Measurements from ENCODE around the gene DNASE1L1. TPM values are rescaled to one million over a fixed set of nuclear protein-coding genes. Genes with fewer than 3 reads are reported as not detected.

Gene DNASE1L1
- total RNA-seq, 1 experiment from 2014 or later = 56.8 TPM

- no peak for DNase-seq (ENCODE audit: low read depth, low spot score)
- in situ Hi-C loops (cut with HindIII; ENCODE audit: low pct_unique_long_range_greater_than_20kb, low sequenced_read_pairs) = no loop called here
Measured at GRCh38 chrX:154437971-154438893, 29.2 kb upstream of the DNASE1L1 start.

- DNase-seq (ENCODE audit: low read depth, low spot score) = peak; percentile 35
- in situ Hi-C loops (cut with HindIII; ENCODE audit: low pct_unique_long_range_greater_than_20kb, low sequenced_read_pairs) = no loop called here
Measured at GRCh38 chrX:154436983-154437752, 28.1 kb upstream of the DNASE1L1 start, which contains the start of gene GDI1. Gene GDI1 (plus strand): TSS chrX:154437154. CDS start chrX:154437255, 101 bp downstream.

GRCh38 chrX:154436374-154436982 lies 27.4 kb upstream of the DNASE1L1 start:
- no peak for DNase-seq (ENCODE audit: low read depth, low spot score)
- in situ Hi-C loops (cut with HindIII; ENCODE audit: low pct_unique_long_range_greater_than_20kb, low sequenced_read_pairs) = no loop called here

- no peak for DNase-seq (ENCODE audit: low read depth, low spot score)
- in situ Hi-C loops (cut with HindIII; ENCODE audit: low pct_unique_long_range_greater_than_20kb, low sequenced_read_pairs) = no loop called here
Measured at GRCh38 chrX:154435171-154435733, 26.2 kb upstream of the DNASE1L1 start.

GRCh38 chrX:154434394-154435168 lies 25.5 kb upstream of the DNASE1L1 start:
- in situ Hi-C loops (cut with HindIII; ENCODE audit: low pct_unique_long_range_greater_than_20kb, low sequenced_read_pairs) = no loop called here
- no peak for DNase-seq (ENCODE audit: low read depth, low spot score)

GRCh38 chrX:154433605-154434004 lies 24.6 kb upstream of the DNASE1L1 start:
- in situ Hi-C loops (cut with HindIII; ENCODE audit: low pct_unique_long_range_greater_than_20kb, low sequenced_read_pairs) = no loop called here
- DNase-seq (ENCODE audit: low read depth, low spot score) = no peak

GRCh38 chrX:154432210-154432609 lies 23.2 kb upstream of the DNASE1L1 start:
- in situ Hi-C loops (cut with HindIII; ENCODE audit: low pct_unique_long_range_greater_than_20kb, low sequenced_read_pairs) = no loop called here
- no peak for DNase-seq (ENCODE audit: low read depth, low spot score)

- DNase-seq (ENCODE audit: low read depth, low spot score) = no peak
- in situ Hi-C loops (cut with HindIII; ENCODE audit: low pct_unique_long_range_greater_than_20kb, low sequenced_read_pairs) = no loop called here
Measured at GRCh38 chrX:154431341-154431740, 22.3 kb upstream of the DNASE1L1 start.

- in situ Hi-C loops (cut with HindIII; ENCODE audit: low pct_unique_long_range_greater_than_20kb, low sequenced_read_pairs) = no loop called here
- no peak for DNase-seq (ENCODE audit: low read depth, low spot score)
Measured at GRCh38 chrX:154430916-154431315, 21.9 kb upstream of the DNASE1L1 start.

GRCh38 chrX:154430479-154430878 lies 21.4 kb upstream of the DNASE1L1 start:
- no peak for DNase-seq (ENCODE audit: low read depth, low spot score)
- in situ Hi-C loops (cut with HindIII; ENCODE audit: low pct_unique_long_range_greater_than_20kb, low sequenced_read_pairs) = no loop called here

- in situ Hi-C loops (cut with HindIII; ENCODE audit: low pct_unique_long_range_greater_than_20kb, low sequenced_read_pairs) = no loop called here
- DNase-seq (ENCODE audit: low read depth, low spot score) = no peak
Measured at GRCh38 chrX:154429711-154430110, 20.7 kb upstream of the DNASE1L1 start.

- in situ Hi-C loops (cut with HindIII; ENCODE audit: low pct_unique_long_range_greater_than_20kb, low sequenced_read_pairs) = no loop called here
Measured at GRCh38 chrX:154428176-154429171, 19.4 kb upstream of the DNASE1L1 start, which contains the start of gene ATP6AP1. Gene ATP6AP1 (plus strand): TSS chrX:154428677. CDS start chrX:154428693, 16 bp downstream.

GRCh38 chrX:154426916-154427770 lies 18.1 kb upstream of the DNASE1L1 start:
- no peak for DNase-seq (ENCODE audit: low read depth, low spot score)
- in situ Hi-C loops (cut with HindIII; ENCODE audit: low pct_unique_long_range_greater_than_20kb, low sequenced_read_pairs) = no loop called here

More at GRCh38 chrX:154428176-154429171, 19.4 kb upstream of the DNASE1L1 start, which contains the start of gene ATP6AP1:
- DNase-seq (ENCODE audit: low read depth, low spot score) = peak; percentile 92

GRCh38 chrX:154420402-154420756 lies 11.3 kb upstream of the DNASE1L1 start:
- in situ Hi-C loops (cut with HindIII; ENCODE audit: low pct_unique_long_range_greater_than_20kb, low sequenced_read_pairs) = no loop called here
- DNase-seq (ENCODE audit: low read depth, low spot score) = no peak

Measured in SK-MEL-5 (cell line).